Measurements from ENCODE around the gene GATM. TPM values are rescaled to one million over a fixed set of nuclear protein-coding genes. Genes with fewer than 3 reads are reported as not detected.
A peak's percentile ranks its signal among the peaks of the same experiment; 100 is the strongest.
"Not testable (repeated sequence)": the region's sequence is repeated elsewhere in the genome, so short reads cannot be mapped to it uniquely, and the experiment has no call there.

Gene GATM
- total RNA-seq, 4 donors from 2014 or later: 20.6 to 62.3 (median 51.0) TPM

DNA sequence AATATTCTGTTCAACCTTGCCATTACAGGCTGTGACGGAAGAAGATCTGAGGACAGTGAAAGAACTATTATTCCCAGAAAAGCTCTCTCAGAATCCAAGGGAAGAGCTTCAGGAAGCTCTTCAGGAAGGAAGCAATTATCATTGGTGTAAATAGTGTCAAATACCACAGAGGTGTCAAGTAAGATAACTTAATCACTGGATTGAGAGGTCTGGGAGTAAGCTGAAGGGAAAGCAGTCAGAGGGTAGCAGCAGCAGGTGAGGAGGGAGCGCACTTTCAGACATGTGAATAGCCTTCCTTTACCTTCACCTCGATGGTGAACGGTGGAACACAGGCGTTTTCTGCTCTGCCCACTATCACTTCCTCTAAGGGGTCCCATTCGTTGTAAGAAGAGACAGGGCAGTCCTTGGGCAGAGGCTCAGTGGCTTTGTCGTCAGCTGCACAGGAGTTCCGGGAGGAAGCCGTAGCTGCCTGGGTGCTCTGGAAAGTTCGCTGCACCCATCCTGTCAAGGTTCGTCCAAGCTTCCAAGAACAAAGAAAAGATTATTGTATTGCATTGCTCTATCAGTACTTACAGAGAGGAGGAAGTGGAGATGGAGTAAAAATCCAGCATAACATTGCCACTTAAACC, 1.9 kb downstream of the GATM start:
- Histone ChIP-seq H3K4me3 (replicated peaks in 1 of 3) (no peak overlapping the region), H3K9me3 (no peaks in the 10 kb centered on the region), H3K27ac (no peak overlapping the region), H3K27me3 (no peaks in the 10 kb centered on the region), H3K4me1 (peaks cover 0 to 8% of the 10 kb centered on the region in 2 donors), H3K36me3 (no peaks in the 10 kb centered on the region)
- WGBS, 2 donors: 64 to 65% methylated on average over 11 of the region's 11 CpGs
- no peak for DNase-seq
- TF ChIP-seq CTCF (IDR thresholded peaks at IDR 0.05) (no peak), POLR2A (IDR thresholded peaks at IDR 0.05) (no peak)
- intact Hi-C loops (cut with DNase I): no loop called here

GRCh38 chr15:45375836-45376235, 2.5 kb downstream of the GATM start:
- WGBS, 2 donors: 62 to 76% methylated on average over 3 of the region's 3 CpGs
- no peaks in the 10 kb centered on the region for H3K27me3 ChIP-seq
- no peak overlapping the region for H3K27ac ChIP-seq
- no peak for DNase-seq
- H3K9me3 ChIP-seq: no peaks in the 10 kb centered on the region
- no peak for TF ChIP-seq CTCF (IDR thresholded peaks at IDR 0.05)
- no peak for TF ChIP-seq POLR2A (IDR thresholded peaks at IDR 0.05)
- no peaks in the 10 kb centered on the region for H3K36me3 ChIP-seq
- intact Hi-C loops (cut with DNase I): no loop called here
- H3K4me3 ChIP-seq (replicated peaks in 1 of 3): no peak overlapping the region
- peaks cover 0 to 8% of the 10 kb centered on the region in 2 donors for H3K4me1 ChIP-seq

DNA sequence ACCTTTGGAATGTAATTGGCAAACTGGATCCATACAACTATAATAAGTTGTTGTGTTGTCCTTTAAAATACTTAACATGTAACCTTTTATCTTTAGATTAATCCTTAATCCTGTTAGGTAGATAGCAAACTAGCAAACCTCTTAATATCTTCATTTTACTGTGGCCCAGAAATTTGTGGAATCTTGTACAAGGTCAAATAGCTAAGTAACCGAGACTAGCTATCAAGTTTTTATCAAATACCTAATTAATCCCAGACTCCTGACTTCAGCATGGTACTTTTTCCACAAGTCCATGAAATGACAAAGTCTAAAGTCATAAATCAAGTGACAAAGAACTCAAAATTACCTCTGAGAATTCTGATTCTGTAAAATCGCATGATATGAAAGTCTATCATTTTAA, 4.4 kb downstream of the GATM start:
- Histone ChIP-seq H3K4me3 (replicated peaks in 1 of 3) (no peak overlapping the region), H3K9me3 (no peaks in the 10 kb centered on the region), H3K27me3 (no peaks in the 10 kb centered on the region), H3K36me3 (no peaks in the 10 kb centered on the region), H3K27ac (no peak overlapping the region), H3K4me1 (peaks cover 12 to 19% of the 10 kb centered on the region in 2 donors)
- intact Hi-C loops (cut with DNase I): no loop called here
- no peak for TF ChIP-seq CTCF (IDR thresholded peaks at IDR 0.05)
- no peak for TF ChIP-seq POLR2A (IDR thresholded peaks at IDR 0.05)
- WGBS, 2 donors: 88 to 94% methylated on average over 2 of the region's 2 CpGs
- no peak for DNase-seq

DNA sequence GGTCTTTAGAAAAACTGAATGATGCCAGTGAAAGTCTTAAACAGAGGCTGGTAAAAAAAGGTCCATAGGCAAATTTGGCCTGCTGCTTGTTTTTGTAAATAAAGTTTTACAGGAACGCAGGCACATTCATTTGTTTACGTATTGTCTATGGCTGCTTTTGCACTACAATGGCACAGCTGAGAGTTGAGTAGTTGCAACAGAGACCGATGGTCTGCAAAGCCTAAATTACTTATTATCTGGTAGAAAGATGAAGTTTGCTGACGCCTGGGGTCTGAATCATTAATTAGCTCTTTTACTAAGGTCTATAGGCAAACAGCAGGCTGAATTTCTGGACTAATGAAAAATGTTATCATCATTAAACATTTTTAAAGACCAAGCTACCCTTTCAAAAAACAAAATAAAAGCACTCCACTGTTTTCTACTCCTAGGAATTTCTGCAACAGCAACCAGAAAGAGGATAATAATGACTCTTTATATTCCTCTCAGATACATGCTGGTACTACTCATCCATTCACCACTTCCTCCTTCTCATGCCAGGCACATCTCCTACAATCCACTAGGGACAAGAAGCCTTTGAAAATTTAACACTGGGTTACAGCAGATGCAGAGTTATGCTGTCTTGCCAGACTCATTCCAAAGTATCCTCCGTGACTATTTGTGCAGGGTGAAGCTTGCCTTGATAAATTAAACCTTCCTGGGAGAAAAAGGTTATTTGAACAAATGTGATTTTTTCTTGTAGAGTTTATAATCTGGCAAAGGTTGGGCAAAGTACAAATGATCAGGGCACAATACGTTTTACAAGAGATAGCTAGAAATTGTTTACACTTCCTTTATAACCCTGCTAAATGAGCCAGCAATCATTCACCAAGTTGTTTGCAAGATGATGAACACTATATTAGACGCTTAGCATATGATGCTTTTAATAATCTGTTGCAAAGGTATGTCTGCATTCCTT, 6.0 kb downstream of the GATM start:
- Histone ChIP-seq H3K4me1 (peaks cover 11 to 12% of the 10 kb centered on the region in 2 donors), H3K9me3 (no peaks in the 10 kb centered on the region), H3K27me3 (no peaks in the 10 kb centered on the region), H3K27ac (no peak overlapping the region), H3K36me3 (no peaks in the 10 kb centered on the region), H3K4me3 (replicated peaks in 1 of 3) (no peak overlapping the region)
- DNase-seq: no peak
- WGBS, 2 donors: 84 to 88% methylated on average over 7 of the region's 7 CpGs
- intact Hi-C loops (cut with DNase I): no loop called here
- TF ChIP-seq POLR2A (IDR thresholded peaks at IDR 0.05) (no peak), CTCF (IDR thresholded peaks at IDR 0.05) (no peak)

GRCh38 chr15:45371546-45371945, 6.8 kb downstream of the GATM start:
- Histone ChIP-seq H3K4me3 (replicated peaks in 1 of 3) (no peak overlapping the region), H3K36me3 (no peaks in the 10 kb centered on the region), H3K27me3 (no peaks in the 10 kb centered on the region), H3K27ac (no peak overlapping the region), H3K4me1 (peaks cover 11 to 12% of the 10 kb centered on the region in 2 donors), H3K9me3 (no peaks in the 10 kb centered on the region)
- no peak for TF ChIP-seq CTCF (IDR thresholded peaks at IDR 0.05)
- TF ChIP-seq POLR2A (IDR thresholded peaks at IDR 0.05): no peak
- 80 to 89% methylated on average over 1 of the region's 1 CpG for WGBS, 2 donors
- DNase-seq: no peak
- intact Hi-C loops (cut with DNase I): no loop called here

- intact Hi-C loops (cut with DNase I); H3K4me3 ChIP-seq (replicated peaks in 1 of 3); H3K27me3 ChIP-seq; H3K36me3 ChIP-seq; H3K9me3 ChIP-seq: not testable (repeated sequence)
- WGBS, 2 donors: 73 to 80% methylated on average over 4 of the region's 4 CpGs
- Histone ChIP-seq H3K27ac (peak overlapping the region; percentile 2 to 60 (median 50)), H3K4me1 (peaks cover 11 to 12% of the 10 kb centered on the region in 2 donors)
- peak in 1 of 2 donors; percentile 6 for DNase-seq
Measured at GRCh38 chr15:45370042-45370441, 8.3 kb downstream of the GATM start.

GRCh38 chr15:45367222-45367621, 11.1 kb downstream of the GATM start:
- H3K4me3 ChIP-seq (replicated peaks in 1 of 3); H3K9me3 ChIP-seq; intact Hi-C loops (cut with DNase I); DNase-seq; H3K27ac ChIP-seq; H3K27me3 ChIP-seq; H3K36me3 ChIP-seq: not testable (repeated sequence)
- WGBS, 2 donors: 87% methylated on average over 7 of the region's 7 CpGs
- H3K4me1 ChIP-seq: peaks cover 19 to 26% of the 10 kb centered on the region in 2 donors

All from thyroid gland (tissue), 4 donors.